HCT116 (cell line): ENCODE results near the gene PTPRC.

Experiments
- ATF3 ChIP-seq: IDR thresholded peaks from 2 replicates; pipeline ENCODE4 v1.6.1; 2012
- CEBPB ChIP-seq: IDR thresholded peaks from 2 replicates; pipeline ENCODE4 v1.6.1; 2012; ENCODE audit warnings: low read depth
- CTCF ChIP-seq, 3 experiments: fragments of 200-600 bp in 1 of 3; sonication (generic) in 1 of 3; IDR thresholded peaks in 2 of 3; conservative IDR thresholded peaks in 1 of 3; 2 replicates each; pipeline ENCODE4 v1.5.1; 2012 to 2017; ENCODE audit warnings: low read depth in 2 of 3, low read length in 2 of 3, antibody characterized with exemption in 1 of 3, borderline replicate concordance in 1 of 3, control low read depth in 1 of 3, mild to moderate bottlenecking in 1 of 3, mixed read lengths in 1 of 3, mixed run types in 1 of 3, moderate library complexity in 1 of 3; ENCODE audit not compliant: insufficient read depth in 1 of 3
- EGR1 ChIP-seq: IDR thresholded peaks from 2 replicates; pipeline ENCODE4 v1.6.1; 2012; ENCODE audit warnings: low read depth
- EZH2 ChIP-seq: fragments of 200-600 bp; sonication (generic); IDR thresholded peaks from 2 replicates; pipeline ENCODE4 v1.6.1; 2017; ENCODE audit warnings: antibody characterized with exemption, mixed run types
- MAX ChIP-seq: IDR thresholded peaks from 2 replicates; pipeline ENCODE4 v1.6.1; 2012
- POLR2A ChIP-seq: IDR thresholded peaks from 2 replicates; pipeline ENCODE4 v1.7.0; 2011; ENCODE audit warnings: borderline replicate concordance; ENCODE audit not compliant: insufficient read depth, insufficient read length; ENCODE audit errors: extremely low read depth
- POLR2AphosphoS5 ChIP-seq: IDR thresholded peaks from 2 replicates; pipeline ENCODE4 v1.6.1; 2011; ENCODE audit warnings: mild to moderate bottlenecking, low read depth, low read length, moderate library complexity
- RAD21 ChIP-seq: IDR thresholded peaks from 2 replicates; pipeline ENCODE4 v1.6.1; 2012; ENCODE audit warnings: low read depth, mild to moderate bottlenecking
- SIN3A ChIP-seq: IDR thresholded peaks from 2 replicates; pipeline ENCODE4 v1.6.1; 2012; ENCODE audit warnings: low read depth
- SRF ChIP-seq: IDR thresholded peaks from 2 replicates; pipeline ENCODE4 v1.6.1; 2012; ENCODE audit warnings: low read depth

GRCh38 chr1:198599749-198600148 is 39.1 kb upstream of the PTPRC start:
- TF ChIP-seq SIN3A = no peak
- no peak for TF ChIP-seq CTCF (IDR thresholded peaks at IDR 0.05 in 2 of 3, conservative IDR thresholded peaks at IDR 0.05 in 1 of 3; ENCODE audit: borderline replicate concordance in 1 of 3, insufficient read depth in 1 of 3, low read depth in 2 of 3, low read length in 2 of 3)
- TF ChIP-seq SRF = no peak
- no peak for TF ChIP-seq RAD21
- no peak for TF ChIP-seq MAX
- no peak for TF ChIP-seq ATF3
- TF ChIP-seq POLR2A = no peak
- TF ChIP-seq CEBPB = no peak
- no peak for TF ChIP-seq EZH2
- no peak for TF ChIP-seq EGR1
- no peak for TF ChIP-seq POLR2AphosphoS5
